Kidney capillary endothelial cell (primary cell): ENCODE data around the gene NFIC.
A peak's percentile ranks its signal among the peaks of the same experiment; 100 is the strongest.
"Not testable (repeated sequence)": the region's sequence is repeated elsewhere in the genome, so short reads cannot be mapped to it uniquely, and the experiment has no call there.

Experiments used
- DNase-seq: peaks from one replicate; pipeline ENCODE4 v3.0.0-alpha.2; 2018; ENCODE audit warnings: low spot score

Gene NFIC

DNA sequence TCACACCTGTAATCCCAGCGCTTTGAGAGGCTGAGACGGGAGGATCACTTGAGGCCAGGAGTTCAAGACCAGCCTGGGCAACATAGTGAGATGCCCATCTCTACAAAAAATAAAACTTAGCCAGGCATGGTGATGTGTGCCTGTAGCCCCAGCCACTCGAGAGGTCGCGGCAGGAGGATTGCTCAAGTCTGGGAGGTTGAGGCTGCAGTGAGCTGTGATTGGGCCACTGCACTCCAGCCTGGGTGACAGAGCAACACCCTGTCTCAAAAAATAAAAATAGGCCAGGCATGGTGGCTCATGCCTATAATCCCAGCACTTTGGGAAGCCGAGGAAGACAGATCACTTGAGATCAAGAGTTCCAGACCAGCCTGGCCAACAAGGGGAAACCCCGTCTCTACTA lies 32.9 kb downstream of the NFIC start:
- not testable (repeated sequence) for DNase-seq

DNA sequence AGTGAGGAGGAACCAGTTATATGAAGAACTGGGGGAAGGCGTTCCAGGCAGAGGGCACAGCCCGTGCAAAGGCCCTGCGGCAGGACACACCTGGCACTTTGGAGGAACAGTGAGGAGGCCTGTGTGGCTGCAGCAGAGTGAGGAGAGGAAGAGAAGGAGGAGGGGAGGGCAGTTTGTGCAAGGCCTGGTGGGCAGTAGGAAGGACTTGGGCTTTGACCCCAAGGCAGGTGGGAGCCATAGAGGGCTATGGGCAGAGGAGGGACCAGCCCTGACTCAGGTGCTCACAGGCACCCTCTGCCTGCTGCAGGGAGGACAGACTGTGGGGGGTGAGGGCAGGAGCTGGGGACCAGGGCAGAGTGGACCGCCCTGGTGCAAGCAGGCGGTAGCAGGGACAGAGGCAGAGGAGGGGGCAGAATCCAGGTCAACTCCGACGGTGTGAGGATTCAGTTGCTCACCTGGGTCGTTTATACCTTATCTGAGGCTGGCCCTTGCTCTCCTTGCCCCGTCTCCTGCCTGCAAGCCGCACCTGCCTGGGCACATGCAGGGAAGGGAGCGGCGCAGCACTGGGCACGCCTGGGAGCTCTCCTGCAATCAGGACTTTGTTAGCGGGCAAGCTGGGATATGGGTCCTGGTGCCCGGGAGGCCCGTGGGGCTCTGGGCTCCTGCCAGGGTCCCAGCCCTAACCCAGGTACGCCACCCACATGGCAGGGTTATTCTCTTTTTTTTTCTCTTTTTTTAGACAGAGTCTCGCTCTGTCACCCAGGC lies 34.8 kb downstream of the NFIC start:
- DNase-seq, result no peak

DNA sequence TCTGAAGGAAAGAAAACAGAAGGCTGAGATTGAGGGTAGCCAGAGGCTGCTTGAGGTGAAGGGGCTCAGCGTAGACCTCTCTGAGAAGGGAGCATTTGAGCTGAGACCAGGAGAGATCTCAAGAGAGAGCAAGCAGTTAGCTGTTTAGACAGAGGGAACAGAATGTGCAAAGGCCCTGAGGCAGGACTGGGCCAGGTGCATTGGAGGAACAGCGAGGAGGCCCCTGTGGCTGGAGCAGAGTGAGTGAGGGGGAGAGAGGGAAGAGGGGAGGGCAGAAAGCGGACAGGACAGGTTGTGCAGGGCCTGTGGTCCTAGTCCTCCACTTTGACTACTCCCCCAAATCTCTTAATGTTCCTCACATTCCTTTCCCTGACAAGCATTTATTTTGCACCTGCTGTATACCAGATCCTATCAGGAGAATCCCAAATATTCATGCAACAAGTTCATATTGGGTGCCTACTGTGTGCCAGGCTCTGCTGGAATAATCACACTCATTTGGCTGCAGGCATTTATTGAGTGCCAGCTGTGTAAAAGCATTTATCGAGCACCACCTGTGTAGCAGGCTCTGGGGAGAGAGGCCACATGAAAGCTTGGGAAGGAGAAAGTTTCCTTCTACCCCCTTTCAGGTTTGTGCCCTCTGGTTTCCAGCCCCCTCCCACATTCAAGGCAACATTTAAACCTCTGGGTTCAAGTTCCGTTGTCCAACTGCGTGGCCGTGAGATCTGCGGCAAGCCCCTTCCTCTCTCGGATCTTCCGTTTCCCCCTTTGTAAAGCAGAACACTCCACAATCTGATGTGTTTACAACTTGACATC lies 36.5 kb downstream of the NFIC start:
- DNase-seq, result no peak

DNA sequence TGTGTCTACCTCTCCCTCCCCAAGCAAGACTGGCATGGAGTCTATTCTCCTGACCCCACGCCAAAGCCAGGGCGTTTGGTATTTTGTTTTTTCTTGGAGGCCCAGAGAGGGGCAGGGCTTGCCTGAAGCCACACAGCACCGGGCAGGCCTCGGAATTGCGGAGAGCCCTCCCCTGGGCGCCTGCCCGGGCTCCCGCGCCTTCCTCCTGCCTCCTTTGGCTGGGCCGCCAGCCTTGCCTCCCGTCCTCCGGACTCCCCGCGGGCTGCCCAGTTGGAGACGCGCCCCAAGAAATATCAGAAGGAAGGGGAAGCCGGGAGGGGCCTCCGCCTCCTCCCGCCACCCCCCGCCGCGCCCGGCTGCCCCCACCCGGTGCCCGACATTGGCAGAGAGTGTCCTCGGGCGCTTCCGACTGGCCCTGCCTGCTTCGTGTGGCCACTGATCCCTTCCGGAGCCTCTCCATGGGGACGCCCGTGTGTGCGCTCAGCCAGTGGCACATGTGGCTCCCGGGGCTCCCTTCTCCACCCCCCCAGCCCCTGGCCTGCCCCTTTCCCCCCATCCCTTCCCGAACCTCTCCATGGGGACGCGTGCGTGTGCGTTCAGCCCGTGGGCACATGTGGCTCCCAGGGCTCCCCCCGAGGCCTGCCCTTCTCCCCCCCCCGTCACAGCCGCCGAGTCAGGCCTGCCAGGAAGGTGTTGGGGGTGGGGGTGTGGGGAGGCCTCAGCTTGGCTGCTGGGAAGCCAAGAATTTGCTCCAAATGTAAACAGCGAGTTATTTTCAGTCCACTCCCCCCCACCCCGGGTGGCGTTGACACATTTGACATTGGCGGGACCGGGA lies 37.3 kb downstream of the NFIC start:
- DNase-seq, result peak; percentile 44

DNA sequence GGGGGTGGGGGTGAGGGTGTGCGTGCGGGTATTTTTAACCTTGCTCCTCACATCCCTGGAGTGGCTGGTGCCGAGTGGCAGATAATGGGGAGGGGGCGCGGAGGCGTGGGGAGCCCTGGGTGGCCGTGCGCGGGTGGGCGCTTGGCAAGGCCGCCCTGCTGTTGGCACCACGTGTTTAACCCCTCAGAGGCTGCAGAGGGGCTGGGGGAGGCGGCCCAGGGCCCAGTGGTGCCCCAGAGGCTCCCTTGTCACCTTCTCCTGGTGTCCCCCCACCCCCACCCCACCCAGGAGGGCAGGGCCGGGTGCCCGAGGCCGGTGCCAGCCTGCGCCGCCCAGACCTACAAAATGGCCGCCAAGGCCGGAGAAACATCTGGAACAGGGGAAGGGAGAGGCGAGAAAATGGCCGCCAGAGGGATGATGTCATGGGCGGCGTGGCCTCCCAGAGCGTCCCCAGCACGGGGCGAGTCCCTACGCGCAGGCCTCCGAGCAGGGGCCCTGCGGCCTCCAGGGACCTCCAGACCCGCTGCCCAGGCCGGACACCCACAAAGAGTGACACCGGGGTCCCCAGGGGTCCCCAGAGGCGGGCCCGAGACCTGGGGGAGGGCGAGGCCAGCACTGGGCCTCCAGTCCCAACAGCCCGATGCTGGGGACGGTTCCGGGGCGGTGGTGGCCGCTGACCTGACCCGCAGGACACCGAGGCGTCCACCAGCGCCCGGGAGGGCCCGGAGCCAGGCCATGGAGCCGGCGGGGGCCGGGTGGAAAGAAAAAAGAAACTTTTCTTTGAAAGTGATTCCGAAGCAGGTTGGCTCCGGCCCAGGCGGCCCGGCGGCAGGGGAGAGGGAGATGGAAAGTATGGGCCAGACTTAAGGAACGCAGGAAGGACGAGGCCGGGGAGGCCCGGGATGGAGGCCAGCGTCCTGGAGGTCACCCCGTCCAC lies 38.2 kb downstream of the NFIC start:
- peak; percentile 52 for DNase-seq

DNA sequence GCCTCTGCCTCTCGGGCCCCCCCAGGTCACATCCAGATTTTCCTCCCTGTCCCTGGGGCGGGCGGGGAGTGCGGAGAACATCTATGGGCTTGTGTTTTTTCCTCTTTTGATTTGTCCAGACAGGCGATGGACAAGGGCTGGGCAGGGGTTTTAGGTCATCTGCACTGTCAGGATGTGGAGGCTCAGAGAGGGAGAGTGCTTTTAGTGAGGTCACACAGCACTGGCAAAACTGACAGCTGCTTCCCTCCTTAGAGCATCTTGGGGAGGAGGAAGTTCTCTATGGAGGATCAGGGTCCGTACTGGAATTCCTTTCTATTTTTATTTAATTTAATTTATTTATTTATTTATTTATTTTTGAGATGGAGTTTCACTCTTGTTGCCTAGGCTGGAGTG lies 38.9 kb downstream of the NFIC start:
- DNase-seq, result no peak

DNA sequence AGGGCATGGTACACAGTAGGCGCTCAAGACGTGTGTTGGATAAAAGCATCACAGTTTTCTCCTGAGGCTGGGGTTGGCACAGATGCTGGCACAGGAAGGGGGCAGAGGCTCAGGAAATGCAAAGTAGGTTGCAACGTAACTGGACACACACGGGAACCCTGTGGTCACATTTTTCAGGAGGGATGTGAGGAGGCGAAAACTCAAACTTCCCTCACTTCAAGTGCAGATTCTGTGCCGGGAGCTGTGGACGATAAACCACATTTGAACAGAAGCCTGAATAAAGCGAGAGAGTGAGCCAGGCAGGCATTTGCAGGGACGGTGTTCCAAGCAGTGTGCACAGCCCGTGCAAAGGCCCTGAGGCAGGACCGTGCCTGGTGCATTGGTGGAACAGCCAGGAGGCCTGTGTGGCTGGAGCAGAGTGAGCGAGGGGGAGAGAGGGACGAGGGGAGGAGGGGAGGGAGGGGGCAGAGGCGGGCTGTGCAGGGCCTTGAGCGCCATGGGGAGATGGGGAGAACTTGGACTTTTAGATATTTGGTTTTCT lies 40.3 kb downstream of the NFIC start:
- DNase-seq, result no peak

DNA sequence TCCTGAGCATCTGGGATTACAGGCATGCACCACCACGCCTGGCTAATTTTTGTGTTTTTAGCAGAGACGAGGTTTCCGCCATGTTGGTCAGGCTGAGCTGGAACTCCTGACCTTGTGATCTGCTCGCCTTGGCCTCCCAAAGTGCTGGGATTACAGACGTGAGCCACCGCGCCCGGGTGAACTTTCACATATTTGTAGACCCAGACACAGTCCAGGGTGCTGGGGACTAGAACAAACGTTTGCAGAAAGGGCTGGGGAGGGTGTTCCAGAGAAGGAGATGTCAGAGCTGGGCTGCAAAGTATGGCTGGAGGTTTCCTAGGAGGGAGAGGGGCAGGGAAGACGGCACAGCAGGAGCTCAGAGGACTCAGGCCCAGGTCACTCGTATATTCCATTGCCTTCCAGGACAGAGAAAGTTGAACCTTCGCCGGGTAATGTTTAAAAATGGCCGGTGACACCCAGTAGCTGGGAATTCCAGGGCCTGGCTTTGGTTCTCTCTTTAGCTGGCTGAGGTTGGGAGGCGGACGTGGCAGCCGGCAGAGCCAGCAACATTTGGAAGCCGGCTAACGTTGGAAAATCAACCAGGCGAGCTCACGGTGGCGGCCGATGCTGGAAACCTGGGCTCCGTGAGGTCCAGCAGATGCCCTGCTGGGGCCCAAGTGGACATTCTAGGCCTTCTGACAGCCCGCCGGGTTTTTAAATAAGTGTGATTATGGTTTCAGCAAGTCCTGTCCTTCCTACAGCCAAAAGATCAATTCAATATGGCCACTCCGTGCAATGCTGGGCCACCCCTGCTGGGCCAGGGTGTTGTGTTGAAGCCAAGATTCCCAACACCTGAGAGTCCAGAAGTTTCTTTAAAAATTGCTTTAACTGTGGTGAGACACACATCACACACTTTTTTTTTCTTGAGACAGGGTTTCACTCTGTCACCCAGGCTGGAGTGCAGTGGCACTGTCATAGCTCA lies 41.5 kb downstream of the NFIC start:
- DNase-seq, result no peak

DNA sequence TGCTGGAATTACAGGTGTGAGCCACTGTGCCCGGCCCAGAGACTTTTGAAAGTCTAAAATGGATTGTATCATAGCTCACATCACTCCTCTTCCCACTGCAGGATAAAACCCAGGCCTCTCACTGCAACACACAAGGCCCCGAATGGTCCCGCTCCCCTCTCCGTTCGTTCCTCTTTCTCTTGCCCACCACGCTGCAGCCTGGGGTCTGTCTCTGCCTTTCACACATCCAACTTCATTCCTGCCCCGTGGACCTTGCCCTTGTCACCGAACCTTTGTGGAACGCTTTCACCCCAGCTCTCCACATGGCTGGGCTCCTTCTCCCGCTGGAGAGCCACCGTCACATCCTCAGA lies 42.6 kb downstream of the NFIC start:
- no peak for DNase-seq

DNA sequence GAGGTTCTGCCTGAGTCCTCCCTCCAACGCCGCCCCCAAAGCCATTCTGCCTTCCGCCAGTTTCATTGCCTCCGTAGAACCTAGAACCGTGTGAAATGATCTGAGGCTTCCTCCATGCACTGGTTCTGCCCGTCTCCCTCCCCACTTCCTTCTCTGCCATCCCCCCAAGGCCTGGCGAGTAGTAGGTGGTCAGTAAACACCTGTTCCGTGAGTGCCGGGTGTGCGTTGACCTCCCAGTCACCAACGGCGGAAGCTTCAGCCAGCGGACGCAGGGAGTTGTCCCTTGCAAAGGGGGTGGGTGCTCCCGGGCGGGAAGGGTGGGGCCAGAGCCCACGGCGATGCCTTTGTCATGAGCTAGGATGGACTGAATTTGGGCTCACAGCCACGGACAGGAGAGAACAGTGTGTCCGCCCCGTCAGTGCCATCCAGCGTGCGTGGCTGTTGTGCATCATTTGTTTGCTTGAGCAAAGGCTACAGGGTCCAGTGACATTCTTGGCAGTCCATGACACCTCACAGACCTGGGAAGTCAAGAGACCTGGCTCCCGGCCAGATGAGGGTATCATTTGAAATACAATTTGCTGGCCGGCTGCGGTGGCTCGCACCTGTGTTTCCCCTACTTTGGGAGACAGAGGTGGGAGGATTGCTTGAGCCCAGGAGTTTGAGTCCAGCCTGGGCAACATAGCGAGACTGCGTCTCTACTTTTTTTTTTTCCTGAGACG lies 43.1 kb downstream of the NFIC start:
- no peak for DNase-seq

DNA sequence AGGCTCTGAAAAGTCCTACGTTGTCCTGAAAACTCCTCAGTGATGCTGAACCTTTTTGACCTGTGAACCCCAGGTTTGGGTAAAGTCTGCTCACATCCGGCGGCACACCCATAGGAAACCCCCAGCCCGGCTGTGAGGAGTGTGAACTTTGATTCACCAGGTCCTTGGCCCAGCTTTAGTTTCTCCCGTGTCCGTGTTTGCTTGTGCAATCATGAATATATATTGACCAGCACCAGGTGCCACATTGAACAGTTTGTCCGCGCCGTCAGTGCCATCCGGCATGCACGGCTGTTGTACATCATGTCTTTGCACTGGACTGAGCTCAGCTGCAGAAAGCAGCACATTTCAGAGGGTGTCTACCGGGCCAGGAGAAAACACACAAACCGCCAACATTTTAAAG lies 45.3 kb downstream of the NFIC start:
- no peak for DNase-seq

DNA sequence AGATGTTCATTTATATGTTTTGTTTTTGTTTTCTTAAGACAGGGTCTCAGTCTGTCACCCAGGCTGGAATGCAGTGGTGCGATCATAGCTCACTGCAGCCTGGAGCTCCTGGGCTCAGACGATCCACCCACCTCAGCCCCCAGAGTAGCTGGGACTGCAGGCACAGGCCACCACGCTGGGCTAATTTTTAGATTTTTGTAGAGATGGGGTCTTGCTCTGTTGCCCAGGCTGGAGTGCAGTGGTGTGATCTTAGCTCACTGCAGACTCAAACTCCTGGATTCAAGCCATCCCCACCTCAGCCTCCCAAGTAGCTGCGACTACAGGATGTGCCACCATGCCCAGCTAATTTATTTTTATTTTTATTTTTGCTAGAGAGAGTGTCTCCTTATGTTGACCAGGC lies 45.7 kb downstream of the NFIC start:
- no peak for DNase-seq

DNA sequence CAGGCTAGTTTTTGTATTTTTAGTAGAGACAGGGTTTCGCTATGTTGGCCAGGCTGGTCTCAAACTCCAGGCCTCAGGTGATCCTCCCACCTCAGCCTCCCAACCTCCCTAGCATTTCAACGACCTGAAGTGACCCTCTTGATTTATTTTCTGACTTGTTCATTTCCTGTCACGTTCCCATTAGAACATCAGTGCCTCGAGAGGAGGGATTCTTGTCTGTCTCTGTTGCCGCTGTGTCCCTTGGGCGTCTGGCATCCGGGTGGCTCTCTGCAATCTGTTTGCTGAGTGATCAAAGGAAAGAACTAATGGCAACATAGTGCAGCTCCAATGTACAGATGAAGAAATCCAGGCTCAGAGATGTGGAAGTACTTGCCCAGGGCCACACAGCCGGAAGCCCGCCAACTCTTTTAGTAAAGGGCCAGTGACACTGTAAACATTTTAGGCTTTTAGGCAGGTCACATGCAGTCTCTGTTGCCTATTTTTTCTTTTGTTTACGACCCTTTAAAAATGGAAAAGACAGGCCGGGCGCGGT lies 47.5 kb downstream of the NFIC start:
- no peak for DNase-seq

DNA sequence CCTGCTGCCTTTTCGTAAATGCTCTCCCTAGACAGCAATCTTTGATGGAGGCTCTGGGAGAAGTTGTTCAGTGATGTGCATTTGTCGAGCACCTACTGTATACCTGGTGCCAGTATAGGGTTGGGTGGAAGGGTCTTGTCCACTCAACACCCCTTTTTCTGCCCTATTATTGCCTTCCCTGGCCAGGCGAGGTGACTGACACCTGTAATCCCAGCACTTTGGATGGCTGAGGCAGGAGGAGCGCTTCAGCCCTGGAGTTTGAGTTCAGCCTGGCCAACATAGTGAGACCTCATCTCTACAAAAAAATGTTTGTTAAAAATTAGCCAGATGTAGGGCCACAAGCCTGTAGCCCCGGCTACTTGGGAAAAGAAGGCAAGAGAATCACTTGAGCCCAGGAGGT lies 49.3 kb downstream of the NFIC start:
- no peak for DNase-seq

DNA sequence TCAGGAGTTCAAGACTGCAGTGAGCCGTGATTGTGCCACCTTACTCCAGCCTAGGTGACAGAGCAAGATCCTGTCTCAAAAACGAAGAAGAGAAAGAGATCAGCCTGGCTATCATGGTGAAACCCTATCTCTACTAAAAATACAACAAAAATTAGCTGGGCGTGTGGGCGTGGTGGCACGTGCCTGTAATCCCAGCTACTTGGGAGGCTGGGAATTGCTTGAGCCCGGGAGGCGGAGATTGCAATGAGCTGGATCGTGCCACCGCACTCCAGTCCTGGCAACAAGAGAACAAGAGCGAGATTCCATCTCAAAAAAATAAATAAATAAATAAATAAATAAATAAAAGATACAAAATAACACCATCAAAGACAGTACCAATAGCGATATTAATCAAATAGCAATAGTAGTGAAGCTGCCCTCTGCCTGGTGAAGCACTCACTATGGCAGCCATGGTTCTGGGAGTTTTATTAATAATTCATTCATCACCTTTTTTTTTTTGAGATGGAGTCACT lies 53.9 kb downstream of the NFIC start:
- no peak for DNase-seq

DNA sequence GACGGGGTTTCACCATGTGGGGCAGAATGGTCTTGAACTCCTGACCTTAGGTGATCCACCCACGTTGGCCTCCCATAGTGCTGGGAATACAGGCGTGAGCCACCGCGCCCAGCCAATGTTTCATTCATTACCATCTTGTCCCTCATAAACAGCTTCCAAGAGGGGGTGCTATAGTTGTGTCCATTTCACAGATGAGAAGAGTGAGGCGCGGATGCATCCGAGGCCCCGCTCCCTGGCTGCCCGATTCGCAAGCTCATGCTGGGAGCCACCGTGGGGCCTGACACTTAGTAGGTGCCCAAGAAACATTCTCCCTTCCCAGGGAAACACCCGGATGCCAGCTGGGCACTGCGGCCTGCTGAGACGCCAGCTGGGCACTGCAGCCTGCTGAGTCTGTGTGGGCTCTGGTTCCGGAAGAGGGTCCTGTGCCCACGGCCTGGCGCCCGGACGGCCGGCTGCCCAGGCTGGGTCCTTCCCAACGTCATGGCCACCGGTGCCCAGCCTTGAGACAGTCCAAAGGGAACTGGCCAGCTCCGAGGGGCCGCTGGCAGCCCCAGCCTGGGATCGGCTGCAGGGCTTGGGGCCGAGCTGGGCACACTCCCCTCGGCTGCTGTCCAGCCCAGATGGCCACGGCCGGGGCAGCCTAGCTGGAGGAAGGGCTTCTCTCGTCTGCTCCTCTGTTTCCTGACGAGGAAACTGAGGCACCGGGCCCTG lies 54.7 kb downstream of the NFIC start:
- no peak for DNase-seq

DNA sequence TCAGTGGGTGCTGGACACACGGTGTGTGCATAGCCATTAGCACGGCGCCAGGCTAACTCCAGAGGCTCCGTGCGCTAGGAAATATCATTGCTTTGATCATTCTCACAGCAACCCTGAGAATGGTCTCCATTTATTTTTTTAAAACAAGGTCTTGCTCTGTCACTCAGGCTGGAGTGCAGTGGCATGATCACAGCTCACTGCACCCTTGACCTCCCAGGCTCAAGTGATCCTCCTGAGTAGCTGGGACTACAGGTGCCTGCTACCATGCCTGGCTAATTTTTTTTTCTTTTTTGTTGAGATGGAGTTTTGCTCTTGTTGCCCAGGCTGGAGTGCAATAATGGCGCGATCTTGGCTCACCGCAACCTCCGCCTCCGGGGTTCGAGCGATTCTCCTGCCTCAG lies 55.3 kb downstream of the NFIC start:
- DNase-seq, result not testable (repeated sequence)

DNA sequence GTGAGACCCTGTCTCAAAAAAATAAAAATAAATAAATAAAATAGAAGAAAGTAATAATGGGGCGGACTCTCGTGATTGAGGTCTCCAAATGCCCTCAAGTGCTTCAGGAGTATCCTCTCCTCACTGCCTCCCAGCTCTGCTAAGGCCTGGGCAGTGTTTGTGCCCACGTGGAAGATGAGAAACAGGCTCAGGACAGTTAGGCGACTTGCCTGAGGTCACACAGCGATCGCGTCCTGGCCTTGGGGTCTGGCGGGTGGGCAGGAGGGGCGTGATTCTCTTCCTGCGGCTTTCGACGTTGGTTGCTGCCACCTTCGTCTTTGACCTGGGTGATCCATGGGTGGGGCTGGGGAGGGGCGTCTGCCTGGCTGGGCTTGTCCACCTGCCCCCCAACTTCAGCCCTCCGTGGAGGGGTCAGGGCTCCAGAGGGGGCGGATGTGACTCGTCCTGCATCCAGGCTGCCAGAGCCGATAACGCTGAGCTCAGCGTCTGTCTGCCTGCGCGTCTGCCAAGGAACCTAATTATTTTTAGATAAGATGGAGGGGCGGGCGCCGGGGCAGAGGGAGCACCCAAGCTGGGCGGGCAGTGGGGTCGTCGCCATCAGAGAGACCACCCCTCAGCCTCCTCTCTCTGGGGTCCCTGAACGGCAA lies 56.9 kb downstream of the NFIC start:
- peak; percentile 64 for DNase-seq
